ENCODE measurements around the gene CACNA1H.
"Not testable (repeated sequence)": the region's sequence is repeated elsewhere in the genome, so short reads cannot be mapped to it uniquely, and the experiment has no call there.

CACNA1H gene

GRCh38 chr16:1176280-1176897 lies 23.5 kb downstream of the CACNA1H start:
- DNase-seq, result no peak

GRCh38 chr16:1177053-1177452 lies 24.1 kb downstream of the CACNA1H start:
- DNase-seq, result no peak

GRCh38 chr16:1177750-1178149 lies 24.8 kb downstream of the CACNA1H start:
- no peak for DNase-seq

DNA sequence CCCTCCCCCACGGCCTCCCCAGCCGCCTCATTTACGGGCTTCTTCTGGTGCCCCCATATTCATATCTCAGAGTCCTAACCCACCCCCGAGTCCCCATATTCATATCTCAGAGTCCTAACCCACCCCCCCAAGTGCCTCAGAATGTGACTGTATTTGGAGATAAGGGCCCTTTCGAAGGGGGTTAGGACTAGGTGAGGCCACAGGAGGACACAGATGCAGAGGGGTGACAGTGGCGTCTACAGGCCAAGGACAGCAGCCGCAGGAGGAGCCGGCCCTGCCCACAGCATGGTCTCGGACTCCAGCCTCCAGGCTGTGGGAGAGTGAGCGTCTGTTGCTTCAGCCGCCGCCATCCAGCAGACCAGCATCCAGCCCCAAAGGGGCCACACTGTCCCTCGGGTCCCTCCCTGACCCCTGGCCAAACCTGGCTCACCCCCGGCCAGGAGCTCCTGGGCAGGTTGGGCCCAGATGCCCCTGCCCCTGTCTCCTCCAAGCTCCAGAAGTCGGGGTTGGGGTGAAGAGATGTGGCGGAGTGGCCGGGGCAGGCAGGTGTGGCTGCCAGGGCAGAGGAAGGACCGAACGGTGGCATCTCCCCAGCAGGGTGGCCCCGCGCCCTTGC lies 25.5 kb downstream of the CACNA1H start:
- no peak for DNase-seq

- no peak for DNase-seq
Observed at GRCh38 chr16:1180549-1181403, 27.9 kb downstream of the CACNA1H start.

DNA sequence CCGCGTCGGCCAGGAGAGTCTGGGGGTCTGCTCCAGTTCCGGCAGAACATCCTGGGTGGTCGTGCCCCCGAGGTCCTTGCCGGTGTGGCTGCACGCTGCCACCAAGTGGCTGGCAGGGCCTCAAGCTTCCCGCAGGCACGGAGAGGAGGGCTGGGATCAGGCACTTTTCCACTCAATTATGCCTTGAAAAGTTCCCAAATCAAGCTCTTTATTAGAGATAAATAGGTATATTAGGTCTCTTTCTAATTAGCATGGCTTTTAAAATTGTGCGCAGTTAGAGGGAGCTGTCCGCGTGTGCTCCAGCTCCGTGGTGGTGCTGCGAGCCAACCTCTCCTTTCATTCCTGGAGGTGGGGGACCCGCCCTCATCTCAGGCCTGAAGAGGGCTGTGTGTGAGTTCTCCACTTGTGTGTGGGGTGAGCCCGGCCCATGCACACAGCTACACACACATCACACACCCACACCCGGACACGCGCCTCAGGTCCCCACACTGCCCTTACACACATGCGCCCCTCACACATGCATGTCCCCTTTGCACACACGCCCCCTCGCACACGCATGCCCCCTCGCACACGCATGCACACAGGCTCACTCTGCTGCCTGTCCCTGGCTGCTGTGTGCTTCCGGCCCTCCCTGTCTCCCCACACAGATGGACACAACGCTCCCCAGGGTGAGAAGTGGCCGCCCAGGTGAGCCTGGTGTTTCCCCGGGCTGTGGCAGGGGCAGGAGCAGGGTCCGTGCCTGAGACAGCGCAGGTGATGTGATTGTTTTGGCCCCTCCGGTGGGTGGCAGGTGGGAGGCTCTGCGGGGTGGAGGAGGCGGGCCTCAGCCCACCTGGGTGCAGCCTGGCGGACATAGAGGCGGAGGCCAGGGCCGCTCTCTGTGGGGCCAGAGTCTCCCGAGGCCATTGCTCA lies 28.8 kb downstream of the CACNA1H start:
- no peak for DNase-seq

GRCh38 chr16:1182316-1182671 lies 29.4 kb downstream of the CACNA1H start:
- no peak for DNase-seq

- no peak for DNase-seq
Observed at GRCh38 chr16:1182950-1183907, 30.3 kb downstream of the CACNA1H start.

DNA sequence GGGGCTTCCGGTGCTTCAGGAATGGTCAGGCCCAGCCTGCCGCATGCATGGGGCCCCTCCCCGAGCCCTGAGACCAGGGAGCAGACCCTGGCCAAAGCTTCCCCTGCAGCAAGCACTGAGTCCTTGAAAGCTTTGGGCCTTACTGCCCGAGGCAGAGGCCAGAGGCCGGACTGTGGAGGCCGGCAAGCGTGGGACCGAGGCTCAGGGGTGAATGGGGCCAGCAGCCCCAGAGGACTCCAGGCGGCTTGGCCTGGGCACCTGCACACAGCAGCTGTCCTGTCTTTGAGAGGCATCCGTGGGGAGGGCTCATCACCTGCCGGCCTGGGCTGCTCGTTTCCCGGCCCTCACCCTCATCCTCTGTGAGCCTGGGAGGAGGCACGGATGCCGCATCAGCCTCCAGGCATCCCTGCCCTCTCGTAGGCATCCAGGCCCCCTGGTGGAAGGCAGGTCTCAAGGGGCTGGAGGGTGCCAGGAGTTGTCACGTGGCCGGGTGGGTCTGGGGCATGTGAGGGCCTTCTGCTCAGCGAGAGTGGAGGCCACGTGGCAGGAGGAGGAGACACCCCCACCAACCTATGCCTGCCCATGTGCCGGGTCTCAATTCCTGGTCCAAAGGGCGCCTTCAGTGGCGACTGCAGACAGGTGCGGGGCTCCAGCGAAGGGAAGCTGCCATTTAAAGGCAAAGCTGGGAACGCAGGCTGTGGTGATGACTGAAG lies 31.4 kb downstream of the CACNA1H start:
- no peak for DNase-seq

DNA sequence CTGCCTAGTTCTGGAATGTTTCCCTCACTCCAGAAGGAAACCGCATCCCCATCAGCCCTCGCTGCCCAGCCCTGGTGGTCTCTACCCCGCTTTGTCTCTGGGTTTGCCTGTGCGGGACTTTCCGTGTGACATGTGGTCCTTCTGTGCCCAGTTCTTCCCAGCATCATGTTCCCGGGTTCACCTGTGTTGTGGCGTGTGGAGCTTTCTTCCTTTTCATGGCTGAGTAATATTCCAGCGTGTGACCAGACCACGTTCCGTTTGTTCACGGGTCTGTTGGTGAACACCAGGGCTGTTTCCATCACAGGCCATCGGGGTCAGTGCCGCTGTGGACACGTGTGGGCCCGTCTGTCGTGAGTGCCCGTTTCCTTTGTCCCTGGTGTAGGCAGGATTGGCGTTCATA lies 32.1 kb downstream of the CACNA1H start:
- no peak for DNase-seq

DNA sequence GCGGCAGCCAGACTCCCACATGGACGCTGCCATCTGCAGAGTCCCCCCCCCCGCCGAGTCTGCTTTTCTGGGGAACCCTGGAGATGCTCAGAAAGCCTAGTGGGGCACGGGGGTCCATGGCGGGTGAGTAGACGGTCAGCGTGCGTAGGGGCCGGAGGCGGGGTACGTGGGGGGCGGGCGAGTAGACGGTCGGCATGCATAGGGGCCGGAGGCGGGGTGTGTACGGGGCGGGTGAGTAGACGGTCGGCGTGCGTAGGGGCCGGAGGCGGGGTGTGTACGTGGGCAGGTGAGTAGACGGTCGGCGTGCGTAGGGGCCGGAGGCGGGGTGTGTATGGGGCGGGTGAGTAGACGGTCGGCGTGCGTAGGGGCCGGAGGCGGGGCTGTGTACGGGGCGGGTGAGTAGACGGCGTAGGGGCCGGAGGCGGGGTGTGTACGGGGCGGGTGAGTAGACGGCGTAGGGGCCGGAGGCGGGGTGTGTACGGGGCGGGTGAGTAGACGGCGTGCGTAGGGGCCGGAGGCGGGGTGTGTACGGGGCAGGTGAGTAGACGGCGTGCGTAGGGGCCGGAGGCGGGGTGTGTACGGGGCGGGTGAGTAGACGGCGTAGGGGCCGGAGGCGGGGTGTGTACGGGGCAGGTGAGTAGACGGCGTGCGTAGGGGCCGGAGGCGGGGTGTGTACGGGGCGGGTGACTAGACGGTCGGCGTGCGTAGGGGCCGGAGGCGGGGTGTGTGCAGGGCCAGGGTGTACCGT lies 32.7 kb downstream of the CACNA1H start:
- DNase-seq, result not testable (repeated sequence)

DNA sequence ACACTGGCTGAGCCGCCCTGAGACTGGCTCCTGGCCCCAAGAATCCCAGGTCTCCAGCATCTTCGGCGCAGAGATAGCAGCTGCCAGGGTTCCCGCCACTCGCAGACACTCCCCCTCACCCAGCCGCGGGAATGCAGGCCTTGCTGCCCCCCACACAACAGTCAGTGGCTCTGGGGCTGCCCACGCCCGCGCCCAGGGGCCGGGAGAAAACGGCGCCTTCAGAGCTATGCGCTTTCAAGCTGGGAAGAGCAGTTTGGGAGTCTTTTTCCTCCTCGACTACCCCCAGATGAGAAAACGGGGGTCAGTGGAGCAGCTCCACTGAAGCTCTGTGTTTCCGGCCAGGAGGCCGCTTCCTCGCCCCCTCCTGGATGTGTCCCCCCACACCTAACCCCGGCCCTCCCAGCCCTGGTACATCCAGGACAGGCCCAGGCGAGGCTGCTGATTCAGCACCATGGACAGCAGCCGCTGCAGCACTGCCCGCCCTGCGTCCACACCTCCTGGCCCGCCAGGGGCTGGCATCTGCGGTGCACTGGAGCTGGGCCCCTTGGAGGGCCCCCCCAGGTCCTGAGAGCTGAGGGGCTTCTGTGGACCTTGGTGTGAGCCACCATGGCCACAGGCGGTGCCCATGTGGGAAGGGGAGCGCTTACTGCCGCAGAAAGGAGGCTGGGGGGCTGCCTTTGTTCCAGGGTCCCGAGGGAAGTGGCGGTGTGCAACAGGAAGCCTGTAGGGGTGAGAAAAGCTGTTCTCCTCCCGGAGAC lies 35.7 kb downstream of the CACNA1H start:
- peak; percentile 2 for DNase-seq

GRCh38 chr16:1189455-1189854 lies 36.5 kb downstream of the CACNA1H start:
- DNase-seq, result no peak

- not testable (repeated sequence) for DNase-seq
Observed at GRCh38 chr16:1190789-1191188, 37.9 kb downstream of the CACNA1H start.

- no peak for DNase-seq
Observed at GRCh38 chr16:1192384-1193073, 39.6 kb downstream of the CACNA1H start.

DNA sequence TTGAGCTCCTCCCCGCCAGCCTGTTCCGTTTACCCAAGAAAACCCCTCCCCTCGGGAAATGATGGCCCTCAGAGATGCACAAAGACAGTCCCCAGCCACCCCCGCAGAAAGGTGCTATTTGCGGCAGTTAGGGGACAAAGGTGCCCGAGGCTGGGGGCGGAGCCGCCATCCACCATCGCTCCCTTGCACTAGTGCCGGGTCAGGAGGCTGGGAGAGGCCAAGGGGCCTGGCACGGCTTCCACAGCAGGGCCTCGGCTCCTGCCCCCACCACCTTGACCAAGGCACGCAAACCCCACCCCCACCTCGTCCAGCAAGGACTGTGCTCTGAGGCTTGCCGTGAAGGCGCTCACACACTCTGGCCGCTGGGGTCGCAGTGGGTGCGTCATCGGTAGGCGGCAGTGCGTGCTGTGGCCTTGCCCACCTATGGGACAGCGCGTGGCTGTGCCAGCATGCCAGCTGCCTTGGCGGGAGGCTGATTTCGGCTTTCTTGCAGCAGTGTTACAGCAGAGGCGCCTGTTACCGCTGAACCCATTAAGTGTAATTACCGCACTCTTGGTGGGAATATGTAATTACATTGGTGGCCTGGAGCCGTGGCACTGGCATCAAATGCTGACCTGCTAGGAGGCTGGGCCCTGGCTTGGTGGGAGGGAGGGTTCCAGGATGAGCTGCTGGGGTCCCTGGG lies 40.4 kb downstream of the CACNA1H start:
- no peak for DNase-seq

- no peak for DNase-seq
Observed at GRCh38 chr16:1193825-1194581, 41.1 kb downstream of the CACNA1H start.

All from KG1 (cell line).